HCT116 (cell line): ENCODE results near the gene UNC79. TPM values are rescaled to one million over a fixed set of nuclear protein-coding genes. Genes with fewer than 3 reads are reported as not detected.

Experiments used
- ATAC-seq: fragments of 200-7000 bp; cut with Tn5 transposase; 2 replicates; pipeline ENCODE4 v1.9.1; 2020; ENCODE audit warnings: mild to moderate bottlenecking, moderate library complexity
- BruUV-seq: library from RNA; stranded (reverse); fragments of 400-500 nt; replicated peaks from 2 replicates; lab custom pipeline; 2021; lab: Mats Ljungman, UMichigan
- CTCF ChIA-PET: fragments of 300-600 bp; sonication (Branson Sonifier 250); formaldehyde crosslinking; loops from one replicate; lab custom pipeline; 2021; ENCODE audit warnings: antibody characterized with exemption; lab: Charles Lee
- POLR2A ChIA-PET: fragments of 300-600, 350-600 bp; sonication (Branson Sonifier 250); formaldehyde crosslinking; loops from one replicate; lab custom pipeline; 2021; ENCODE audit warnings: antibody characterized with exemption; lab: Charles Lee
- RAD21 ChIA-PET, 2 experiments: fragments of 300-600 bp; sonication (Branson Sonifier 250); formaldehyde crosslinking; loops; one replicate each; lab custom pipeline; 2023; ENCODE audit warnings: low total read pairs in 2 of 2; ENCODE audit not compliant: uncharacterized antibody in 2 of 2, unreplicated experiment in 2 of 2, low non-redundant PET in 1 of 2; lab: Charles Lee
- DNase-seq: peaks from one replicate; pipeline ENCODE4 v3.0.0-alpha.2; 2010; ENCODE audit warnings: low read depth, low spot score
- H2AFZ ChIP-seq: fragments of 200-600 bp; shearing (Covaris generic), sonication (generic); 2 replicates; pipeline ENCODE4 v1.6.1; 2017; ENCODE audit warnings: low read depth, mixed run types, mixed read lengths, antibody characterized with exemption, low read length; ENCODE audit not compliant: poor library complexity, severe bottlenecking
- H3K27ac ChIP-seq: 2 replicates; pipeline ENCODE4 v1.5.1; 2012; ENCODE audit warnings: low read depth, low read length
- H3K27me3 ChIP-seq: fragments of 200-600 bp; sonication (generic); 2 replicates; pipeline ENCODE4 v1.6.1; 2016; ENCODE audit warnings: mixed run types, low read length, mixed read lengths; ENCODE audit not compliant: insufficient read depth
- H3K36me3 ChIP-seq, 2 experiments: fragments of 200-500 bp in 1 of 2; fragments of 200-600 bp in 1 of 2; sonication (Bioruptor generic) in 1 of 2; sonication (generic) in 1 of 2; 2 replicates each; pipeline versions ENCODE4 v1.5.1 to v1.6.1; 2014 to 2016; ENCODE audit warnings: low read length in 2 of 2, inconsistent platforms in 1 of 2, mixed read lengths in 1 of 2, mixed run types in 1 of 2; ENCODE audit not compliant: insufficient read depth in 2 of 2, control insufficient read depth in 1 of 2
- H3K4me1 ChIP-seq, 2 experiments: fragments of 200-600 bp in 1 of 2; sonication (generic) in 1 of 2; 2 replicates each; pipeline versions ENCODE4 v1.5.1 to v1.6.1; 2012 to 2017; ENCODE audit warnings: low read length in 2 of 2, inconsistent platforms in 1 of 2, mild to moderate bottlenecking in 1 of 2, mixed read lengths in 1 of 2, mixed run types in 1 of 2, moderate library complexity in 1 of 2; ENCODE audit not compliant: insufficient read depth in 2 of 2, control insufficient read depth in 1 of 2
- H3K4me2 ChIP-seq: fragments of 200-600 bp; sonication (generic); 2 replicates; pipeline ENCODE4 v1.6.1; 2017; ENCODE audit warnings: mixed run types, low read length, mixed read lengths
- H3K4me3 ChIP-seq, 2 experiments: fragments of 200-600 bp in 1 of 2; sonication (generic) in 1 of 2; replicated peaks in 1 of 2; 2 replicates each; pipeline ENCODE4 v1.5.1; 2011 to 2016; ENCODE audit warnings: low read length in 2 of 2, control low read depth in 1 of 2, low read depth in 1 of 2, mild to moderate bottlenecking in 1 of 2, mixed read lengths in 1 of 2, mixed run types in 1 of 2
- H3K79me2 ChIP-seq: fragments of 200-600 bp; sonication (generic); 2 replicates; pipeline ENCODE4 v1.6.1; 2017; ENCODE audit warnings: mild to moderate bottlenecking, mixed run types, low read length, moderate library complexity, mixed read lengths; ENCODE audit not compliant: insufficient read depth
- H3K9ac ChIP-seq: fragments of 200-600 bp; sonication (generic); 2 replicates; pipeline ENCODE4 v1.6.1; 2016; ENCODE audit warnings: low read length, mixed read lengths
- H3K9me2 ChIP-seq: fragments of 200-600 bp; sonication (generic), shearing (Covaris generic); 2 replicates; pipeline ENCODE4 v1.6.1; 2017; ENCODE audit warnings: mixed run types, mild to moderate bottlenecking, moderate library complexity; ENCODE audit not compliant: insufficient read depth
- H3K9me3 ChIP-seq, 2 experiments: fragments of 200-500 bp in 1 of 2; fragments of 200-600 bp in 1 of 2; sonication (Bioruptor generic) in 1 of 2; sonication (generic) in 1 of 2; 2 replicates each; pipeline ENCODE4 v1.6.1; 2014 to 2017; ENCODE audit warnings: low read length in 2 of 2, mixed read lengths in 2 of 2, inconsistent platforms in 1 of 2, low read depth in 1 of 2, mild to moderate bottlenecking in 1 of 2, mixed run types in 1 of 2, moderate library complexity in 1 of 2; ENCODE audit not compliant: control insufficient read depth in 1 of 2, insufficient read depth in 1 of 2
- H4K20me1 ChIP-seq: fragments of 200-600 bp; sonication (generic), shearing (Covaris generic); 2 replicates; pipeline ENCODE4 v1.6.1; 2017; ENCODE audit warnings: mixed run types, mild to moderate bottlenecking, moderate library complexity; ENCODE audit not compliant: insufficient read depth
- ATF3 ChIP-seq: IDR thresholded peaks from 2 replicates; pipeline ENCODE4 v1.6.1; 2012
- CBX3 ChIP-seq: IDR thresholded peaks from 2 replicates; pipeline ENCODE4 v1.6.1; 2012; ENCODE audit warnings: low read depth
- CEBPB ChIP-seq: IDR thresholded peaks from 2 replicates; pipeline ENCODE4 v1.6.1; 2012; ENCODE audit warnings: low read depth
- CTCF ChIP-seq, 3 experiments: fragments of 200-600 bp in 1 of 3; sonication (generic) in 1 of 3; IDR thresholded peaks in 2 of 3; conservative IDR thresholded peaks in 1 of 3; 2 replicates each; pipeline ENCODE4 v1.5.1; 2012 to 2017; ENCODE audit warnings: low read depth in 2 of 3, low read length in 2 of 3, antibody characterized with exemption in 1 of 3, borderline replicate concordance in 1 of 3, control low read depth in 1 of 3, mild to moderate bottlenecking in 1 of 3, mixed read lengths in 1 of 3, mixed run types in 1 of 3, moderate library complexity in 1 of 3; ENCODE audit not compliant: insufficient read depth in 1 of 3
- EGR1 ChIP-seq: IDR thresholded peaks from 2 replicates; pipeline ENCODE4 v1.6.1; 2012; ENCODE audit warnings: low read depth
- ELF1 ChIP-seq: IDR thresholded peaks from 2 replicates; pipeline ENCODE4 v1.6.1; 2012; ENCODE audit warnings: low read depth, borderline replicate concordance
- EZH2 ChIP-seq: fragments of 200-600 bp; sonication (generic); IDR thresholded peaks from 2 replicates; pipeline ENCODE4 v1.6.1; 2017; ENCODE audit warnings: antibody characterized with exemption, mixed run types
- EZH2phosphoT487 ChIP-seq: fragments of 200-600 bp; IDR thresholded peaks from 2 replicates; pipeline ENCODE4 v1.6.1; 2018; ENCODE audit warnings: antibody characterized with exemption, borderline replicate concordance
- FOSL1 ChIP-seq: IDR thresholded peaks from 2 replicates; pipeline ENCODE4 v1.6.1; 2012; ENCODE audit warnings: low read depth
- JUND ChIP-seq: IDR thresholded peaks from 2 replicates; pipeline ENCODE4 v1.6.1; 2012
- RAD21 ChIP-seq: IDR thresholded peaks from 2 replicates; pipeline ENCODE4 v1.6.1; 2012; ENCODE audit warnings: low read depth, mild to moderate bottlenecking
- REST ChIP-seq: IDR thresholded peaks from 2 replicates; pipeline ENCODE4 v1.6.1; 2012; ENCODE audit warnings: low read depth
- SIN3A ChIP-seq: IDR thresholded peaks from 2 replicates; pipeline ENCODE4 v1.6.1; 2012; ENCODE audit warnings: low read depth
- SRF ChIP-seq: IDR thresholded peaks from 2 replicates; pipeline ENCODE4 v1.6.1; 2012; ENCODE audit warnings: low read depth
- TCF7L2 ChIP-seq: IDR thresholded peaks from 2 replicates; pipeline ENCODE4 v1.7.0; 2011; ENCODE audit warnings: borderline replicate concordance, inconsistent platforms; ENCODE audit not compliant: insufficient read depth, insufficient read length; ENCODE audit errors: extremely low read depth
- YY1 ChIP-seq: IDR thresholded peaks from 2 replicates; pipeline ENCODE4 v1.6.1; 2011; ENCODE audit warnings: low read length, low read depth, moderate library complexity, mild to moderate bottlenecking; ENCODE audit not compliant: insufficient replicate concordance; ENCODE audit errors: extremely low read depth
- ZBTB33 ChIP-seq: IDR thresholded peaks from 2 replicates; pipeline ENCODE4 v1.6.1; 2011; ENCODE audit warnings: mild to moderate bottlenecking, low read length, moderate library complexity; ENCODE audit not compliant: insufficient replicate concordance; ENCODE audit errors: extremely low read depth
- ZFX ChIP-seq: fragments of 450-650 bp; IDR thresholded peaks from 2 replicates; pipeline ENCODE4 v1.6.1; 2017
- ZNF274 ChIP-seq: fragments of 200-500 bp; sonication (Bioruptor generic); IDR thresholded peaks from 2 replicates; pipeline ENCODE4 v1.6.1; 2014; ENCODE audit warnings: mild to moderate bottlenecking, low read depth, low read length, inconsistent platforms
- intact Hi-C: fragments of 100-400 bp; cut with micrococcal nuclease; formaldehyde crosslinking; loops from 2 replicates; pipeline ENCODE4 v1.10.0; 2022
- total RNA-seq: library from RNA; stranded (reverse); gene quantifications from one replicate; pipeline ENCODE4 v1.2.1, GENCODE V29; 2021; ENCODE audit not compliant: unreplicated experiment

Gene UNC79
- total RNA-seq, 1 experiment from 2014 or later: 0.10 TPM

- no peak overlapping the region for H3K9ac ChIP-seq
- H3K9me3 ChIP-seq: peaks cover 0 to 9% of the 10 kb centered on the region in 2 experiments; a peak in 2 of 4 replicates
- ChIA-PET POLR2A (no interaction called here), CTCF (no interaction called here), RAD21 (no interaction called here)
- no peak overlapping the region for H3K4me2 ChIP-seq
- H3K79me2 ChIP-seq: no peaks in the 10 kb centered on the region
- no peak for DNase-seq
- no peak for TF ChIP-seq EZH2
- no peak for TF ChIP-seq JUND
- TF ChIP-seq EZH2phosphoT487: no peak
- TF ChIP-seq ATF3: no peak
- no peak for TF ChIP-seq ZNF274
- TF ChIP-seq SIN3A: no peak
- no peak for TF ChIP-seq SRF
- no peak for TF ChIP-seq EGR1
- no peak for TF ChIP-seq ZFX
- TF ChIP-seq REST: no peak
- no peak for TF ChIP-seq ELF1
- no peak for TF ChIP-seq CBX3
- no peak for TF ChIP-seq RAD21
- no peak for TF ChIP-seq TCF7L2
- no peak for TF ChIP-seq YY1
- TF ChIP-seq ZBTB33: no peak
- no peak for TF ChIP-seq CEBPB
- TF ChIP-seq FOSL1: no peak
- TF ChIP-seq CTCF (IDR thresholded peaks at IDR 0.05 in 2 of 3, conservative IDR thresholded peaks at IDR 0.05 in 1 of 3; ENCODE audit: borderline replicate concordance in 1 of 3, insufficient read depth in 1 of 3, low read depth in 2 of 3, low read length in 2 of 3): no peak
- H3K27me3 ChIP-seq: peaks cover 26% of the 10 kb centered on the region
- H3K4me3 ChIP-seq: no peak overlapping the region
- no peaks in the 10 kb centered on the region for H3K9me2 ChIP-seq
- intact Hi-C loops: no loop called here
- H3K27ac ChIP-seq: no peak overlapping the region
- H3K4me1 ChIP-seq: no peaks in the 10 kb centered on the region
- H3K36me3 ChIP-seq: no peaks in the 10 kb centered on the region
- no peak for ATAC-seq
- BruUV-seq: no TSS peak
- no peak overlapping the region for H2AFZ ChIP-seq
- H4K20me1 ChIP-seq: no peaks in the 10 kb centered on the region
Observed at GRCh38 chr14:93669632-93670031, 238.9 kb downstream of the UNC79 start.
